HEK293T (cell line): ENCODE measurements around the gene NEUROD1.

ENCODE experiments used
- CTCF ChIA-PET: fragments of 350-600 bp; formaldehyde crosslinking; extraction: SDS; loops from one replicate; lab custom pipeline; 2021; ENCODE audit warnings: antibody characterized with exemption, inconsistent platforms; lab: Yijun Ruan, JAX
- POLR2A ChIA-PET: fragments of 350-600 bp; formaldehyde crosslinking; extraction: SDS; loops from one replicate; lab custom pipeline; 2020; ENCODE audit warnings: antibody characterized with exemption, inconsistent platforms; lab: Yijun Ruan, JAX
- DNase-seq: peaks from one replicate; pipeline ENCODE4 v3.0.0; 2012; ENCODE audit warnings: mixed read lengths; ENCODE audit errors: extremely low spot score
- ARNT ChIP-seq: fragments of 450-650 bp; IDR thresholded peaks from 2 replicates; pipeline ENCODE4 v1.6.1; 2017; ENCODE audit warnings: mild to moderate bottlenecking
- BHLHE40 ChIP-seq: fragments of 450-650 bp; IDR thresholded peaks from 2 replicates; pipeline ENCODE4 v1.6.1; 2016; ENCODE audit warnings: mild to moderate bottlenecking, moderate library complexity, borderline replicate concordance
- CTBP1 ChIP-seq: fragments of 450-650 bp; IDR thresholded peaks from 2 replicates; pipeline ENCODE4 v1.6.1; 2016; ENCODE audit warnings: borderline replicate concordance
- ELF4 ChIP-seq: fragments of 450-650 bp; IDR thresholded peaks from 2 replicates; pipeline ENCODE4 v1.6.1; 2017; ENCODE audit warnings: antibody characterized with exemption
- FOXA1 ChIP-seq: fragments of 450-650 bp; IDR thresholded peaks from 2 replicates; pipeline ENCODE4 v1.6.1; 2016; ENCODE audit warnings: mild to moderate bottlenecking
- FOXK2 ChIP-seq: fragments of 450-650 bp; IDR thresholded peaks from 2 replicates; pipeline ENCODE4 v1.6.1; 2016; ENCODE audit warnings: mild to moderate bottlenecking
- FOXM1 ChIP-seq: fragments of 450-650 bp; IDR thresholded peaks from 2 replicates; pipeline ENCODE4 v1.6.1; 2017; ENCODE audit warnings: mild to moderate bottlenecking, borderline replicate concordance
- HDGF ChIP-seq: fragments of 450-650 bp; IDR thresholded peaks from 2 replicates; pipeline ENCODE4 v1.6.1; 2017; ENCODE audit warnings: antibody characterized with exemption, borderline replicate concordance
- L3MBTL2 ChIP-seq: fragments of 450-650 bp; conservative IDR thresholded peaks from 2 replicates; pipeline ENCODE4 v1.6.1; 2016; ENCODE audit warnings: mild to moderate bottlenecking
- LEF1 ChIP-seq: fragments of 450-650 bp; IDR thresholded peaks from 2 replicates; pipeline ENCODE4 v1.6.1; 2017; ENCODE audit warnings: mild to moderate bottlenecking, borderline replicate concordance
- NFRKB ChIP-seq: fragments of 450-650 bp; IDR thresholded peaks from 2 replicates; pipeline ENCODE4 v1.6.1; 2016; ENCODE audit warnings: mild to moderate bottlenecking, moderate library complexity
- SP1 ChIP-seq: fragments of 450-650 bp; IDR thresholded peaks from 2 replicates; pipeline ENCODE4 v1.6.1; 2017
- SUZ12 ChIP-seq: fragments of 450-650 bp; IDR thresholded peaks from 2 replicates; pipeline ENCODE4 v1.6.1; 2016; ENCODE audit warnings: mild to moderate bottlenecking
- TARDBP ChIP-seq: fragments of 450-650 bp; IDR thresholded peaks from 2 replicates; pipeline ENCODE4 v1.6.1; 2016
- ZNF384 ChIP-seq: fragments of 450-650 bp; IDR thresholded peaks from 2 replicates; pipeline ENCODE4 v1.6.1; 2016
- TF ChIP-seq, protein P1 (sequence below): fragments of 450-650 bp; IDR thresholded peaks from 2 replicates; pipeline ENCODE4 v1.6.1; 2016

Gene NEUROD1

DNA sequence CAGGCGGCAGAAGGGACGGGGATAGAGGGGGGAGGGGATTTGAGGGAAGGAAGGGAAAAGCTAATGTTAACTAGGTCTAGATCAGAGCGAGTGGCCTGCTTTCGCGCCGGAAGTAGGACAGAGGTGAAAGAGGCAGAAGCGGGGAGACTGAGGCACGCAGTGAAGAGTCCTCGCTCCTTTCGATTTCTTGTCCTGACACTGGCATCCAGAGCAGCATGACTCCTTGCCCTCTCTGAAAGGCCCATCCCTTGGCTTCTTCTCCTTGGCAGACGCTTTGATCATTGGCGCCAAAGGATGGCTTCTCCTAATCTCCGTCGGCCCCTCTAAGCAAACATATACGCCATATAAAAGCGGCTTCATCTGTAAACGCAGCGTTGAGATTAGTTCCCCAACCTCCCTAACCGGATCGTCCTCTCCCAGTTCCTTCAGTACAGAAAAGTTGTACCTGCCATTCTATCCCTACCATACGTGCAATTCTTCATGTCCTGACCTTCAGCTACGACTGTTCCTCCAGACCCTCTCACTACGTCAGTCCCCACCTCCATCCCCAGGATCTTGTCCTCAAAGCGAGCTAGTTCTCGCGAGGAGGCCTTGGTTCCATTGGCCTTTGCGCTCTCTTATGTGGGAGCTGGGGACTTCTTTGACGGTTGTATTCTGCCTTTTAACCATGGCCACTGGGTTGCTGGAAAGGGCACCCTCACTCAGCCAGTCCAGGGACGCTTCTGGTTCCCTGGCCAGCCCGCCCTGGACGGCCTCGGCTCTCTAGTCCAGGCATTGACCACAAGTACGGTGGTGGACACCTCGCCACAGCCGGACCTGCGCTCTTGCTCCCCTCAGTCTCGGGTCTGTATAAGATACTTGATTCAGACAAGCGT lies 857 bp upstream of the NEUROD1 start:
- ChIA-PET CTCF (no interaction called here), POLR2A (no interaction called here)
- TF ChIP-seq SUZ12 (no peak), BHLHE40 (no peak), NFRKB (no peak), L3MBTL2 (no peak), CTBP1 (no peak), ARNT (no peak), FOXA1 (no peak), FOXM1 (no peak), ELF4 (no peak), SP1 (no peak), ZNF384 (no peak), FOXK2 (no peak), TARDBP (no peak), LEF1 (no peak), HDGF (no peak)
- TF ChIP-seq, protein P1, sequence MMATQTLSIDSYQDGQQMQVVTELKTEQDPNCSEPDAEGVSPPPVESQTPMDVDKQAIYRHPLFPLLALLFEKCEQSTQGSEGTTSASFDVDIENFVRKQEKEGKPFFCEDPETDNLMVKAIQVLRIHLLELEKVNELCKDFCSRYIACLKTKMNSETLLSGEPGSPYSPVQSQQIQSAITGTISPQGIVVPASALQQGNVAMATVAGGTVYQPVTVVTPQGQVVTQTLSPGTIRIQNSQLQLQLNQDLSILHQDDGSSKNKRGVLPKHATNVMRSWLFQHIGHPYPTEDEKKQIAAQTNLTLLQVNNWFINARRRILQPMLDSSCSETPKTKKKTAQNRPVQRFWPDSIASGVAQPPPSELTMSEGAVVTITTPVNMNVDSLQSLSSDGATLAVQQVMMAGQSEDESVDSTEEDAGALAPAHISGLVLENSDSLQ: no peak
- DNase-seq: no peak

DNA sequence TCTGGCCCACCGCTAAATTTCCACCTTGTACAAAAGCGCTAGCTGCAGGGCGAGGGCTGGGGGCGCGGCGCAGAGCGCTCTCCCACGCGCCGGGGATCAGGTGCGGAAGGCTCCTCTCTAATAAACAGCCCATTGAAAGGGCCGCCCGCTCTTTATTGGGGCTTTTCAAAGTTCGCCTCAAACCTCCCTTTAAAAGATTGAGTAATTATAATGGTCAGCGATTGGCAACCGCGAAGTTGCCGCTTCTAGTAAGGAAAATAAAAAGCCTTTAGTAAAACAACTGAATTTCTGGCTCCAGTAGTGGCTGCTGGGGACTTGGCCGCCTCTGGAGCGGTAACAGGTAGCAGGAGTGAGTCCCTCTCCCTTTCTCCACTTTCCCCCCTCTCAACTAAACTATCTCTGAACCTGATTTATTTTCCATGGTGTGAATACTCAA lies 755 bp downstream of the NEUROD1 start:
- no peak for TF ChIP-seq NFRKB
- TF ChIP-seq FOXA1: no peak
- no peak for TF ChIP-seq BHLHE40
- TF ChIP-seq L3MBTL2: no peak
- TF ChIP-seq FOXK2: no peak
- TF ChIP-seq ELF4: no peak
- TF ChIP-seq HDGF: no peak
- TF ChIP-seq, protein P1: no peak
- TF ChIP-seq TARDBP: no peak
- no peak for TF ChIP-seq ZNF384
- TF ChIP-seq LEF1: no peak
- TF ChIP-seq SP1: no peak
- TF ChIP-seq ARNT: no peak
- TF ChIP-seq SUZ12: no peak
- TF ChIP-seq CTBP1: no peak
- TF ChIP-seq FOXM1: no peak
- POLR2A ChIA-PET: no interaction called here
- DNase-seq: no peak
- CTCF ChIA-PET: no interaction called here

DNA sequence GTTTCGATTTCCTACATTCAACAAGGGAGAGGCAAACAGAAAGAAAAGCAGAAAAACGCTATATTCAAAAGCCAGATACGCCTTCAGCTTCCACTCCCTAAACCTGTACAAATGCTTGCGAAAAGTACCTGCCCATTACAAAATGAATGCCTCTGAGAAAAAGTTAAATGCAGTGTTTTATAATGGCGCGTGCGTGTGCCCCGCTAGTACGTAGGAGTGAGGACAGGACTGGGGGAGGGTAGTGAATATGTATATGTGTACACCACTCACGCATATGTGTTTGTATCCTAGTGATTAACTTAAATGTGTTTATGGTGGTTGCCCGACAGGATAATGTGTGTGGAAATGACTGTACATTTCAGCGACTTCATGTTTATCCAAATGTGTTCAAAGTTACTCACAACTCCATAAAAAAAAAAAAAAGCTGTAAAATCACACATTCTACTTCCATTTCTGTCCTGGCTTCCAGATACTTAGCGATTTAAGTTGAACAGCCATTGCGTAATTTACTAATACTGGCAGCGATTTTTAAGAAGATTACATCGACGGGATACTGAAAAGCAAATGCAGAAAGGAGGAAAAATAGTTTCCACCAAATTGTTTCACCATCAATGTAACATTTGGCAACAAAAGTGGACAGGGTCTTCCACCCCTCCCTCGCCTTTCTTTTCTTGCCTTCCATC lies 1.3 kb downstream of the NEUROD1 start:
- DNase-seq: no peak
- CTCF ChIA-PET: no interaction called here

DNA sequence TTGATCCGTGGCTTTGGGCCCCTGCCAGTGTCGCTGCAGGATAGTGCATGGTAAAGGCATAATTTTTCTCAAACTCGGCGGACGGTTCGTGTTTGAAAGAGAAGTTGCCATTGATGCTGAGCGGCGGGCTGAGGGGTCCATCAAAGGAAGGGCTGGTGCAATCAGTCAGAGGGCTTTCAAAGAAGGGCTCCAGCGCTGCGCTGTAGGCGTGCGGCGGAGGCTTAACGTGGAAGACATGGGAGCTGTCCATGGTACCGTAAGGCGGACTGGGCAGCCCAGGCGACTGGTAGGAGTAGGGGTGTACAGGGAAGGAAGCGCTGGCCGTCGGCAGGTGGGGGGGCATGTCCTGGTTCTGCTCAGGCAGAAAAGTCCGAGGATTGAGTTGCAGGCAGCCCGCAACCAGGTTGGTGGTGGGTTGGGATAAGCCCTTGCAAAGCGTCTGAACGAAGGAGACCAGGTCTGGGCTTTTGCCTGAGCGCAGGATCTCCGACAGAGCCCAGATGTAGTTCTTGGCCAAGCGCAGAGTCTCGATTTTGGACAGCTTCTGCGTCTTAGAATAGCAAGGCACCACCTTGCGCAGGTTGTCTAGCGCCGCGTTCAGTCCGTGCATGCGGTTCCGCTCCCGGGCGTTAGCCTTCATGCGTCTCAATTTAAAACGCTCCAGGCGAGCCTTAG lies 2.3 kb downstream of the NEUROD1 start:
- DNase-seq: peak; percentile 42
- TF ChIP-seq FOXK2: no peak
- TF ChIP-seq NFRKB: no peak
- no peak for TF ChIP-seq LEF1
- TF ChIP-seq BHLHE40: no peak
- TF ChIP-seq CTBP1: no peak
- TF ChIP-seq HDGF: no peak
- no peak for TF ChIP-seq ELF4
- no peak for TF ChIP-seq TARDBP
- no peak for TF ChIP-seq SUZ12
- TF ChIP-seq L3MBTL2: no peak
- TF ChIP-seq FOXM1: no peak
- TF ChIP-seq FOXA1: no peak
- TF ChIP-seq, protein P1: no peak
- no peak for TF ChIP-seq ARNT
- no peak for TF ChIP-seq SP1
- TF ChIP-seq ZNF384: no peak
- ChIA-PET CTCF (no interaction called here), POLR2A (interaction anchor here (0.5 kb wide), 1 partner anchor 1322 kb away, joined by 3 read pairs; no protein-coding TSS in a partner anchor)

More for the DNA sequence above, 1.3 kb downstream of the NEUROD1 start:
- TF ChIP-seq FOXA1 (no peak), L3MBTL2 (no peak), TARDBP (no peak), ZNF384 (no peak), FOXM1 (no peak), SUZ12 (no peak), ELF4 (no peak), BHLHE40 (no peak), LEF1 (no peak), CTBP1 (no peak), ARNT (no peak), HDGF (no peak)
- POLR2A ChIA-PET: no interaction called here

DNA sequence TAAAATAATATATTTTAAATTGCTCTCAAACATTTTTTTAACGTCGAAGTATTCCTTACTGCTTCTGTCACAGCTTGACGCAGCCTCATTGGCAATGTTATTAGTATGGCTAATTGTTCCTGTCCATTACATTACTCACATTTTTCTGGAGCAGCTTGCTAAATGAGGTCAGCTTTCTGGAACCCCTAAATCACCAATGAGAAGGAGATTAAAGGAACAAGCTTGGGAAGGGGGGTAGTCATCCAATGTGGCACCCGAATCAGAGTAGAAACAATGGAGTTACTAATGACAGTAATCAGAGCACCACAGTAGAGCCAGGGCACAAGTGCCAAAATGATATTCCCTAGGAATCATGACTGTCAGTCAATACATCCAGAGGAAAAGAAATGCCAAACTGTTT lies 5.1 kb downstream of the NEUROD1 start:
- DNase-seq: no peak
- TF ChIP-seq SP1 (no peak), L3MBTL2 (no peak), FOXK2 (no peak), ARNT (no peak), LEF1 (no peak), BHLHE40 (no peak), FOXM1 (no peak), HDGF (no peak), ELF4 (no peak), CTBP1 (no peak), SUZ12 (no peak), TARDBP (no peak), ZNF384 (no peak)
- TF ChIP-seq, protein P1: no peak
- ChIA-PET CTCF (interaction anchor here (0.6 to 0.9 kb wide), 2 partner anchors 93 to 202 kb away, joined by 4 to 6 read pairs; no protein-coding TSS in a partner anchor), POLR2A (no interaction called here)
